Activated naive CD4-positive, alpha-beta T cell treated with anti-CD3 and anti-CD28 coated beads for 36 hours (primary cell): ENCODE results near the gene NRCAM. TPM values are rescaled to one million over a fixed set of nuclear protein-coding genes. Genes with fewer than 3 reads are reported as not detected.

ENCODE experiments used
- CTCF ChIA-PET: fragments of 350-600 bp; sonication (Branson Sonifier 250); formaldehyde crosslinking; loops from one replicate; lab custom pipeline; 2021; ENCODE audit warnings: antibody characterized with exemption; lab: Charles Lee
- DNase-seq: peaks from one replicate; pipeline ENCODE4 v3.0.0-alpha.2; 2020
- H3K27ac Mint-ChIP-seq: one replicate; pipeline ENCODE4 v1.8.0; 2021; ENCODE audit warnings: mild to moderate bottlenecking, mixed read lengths
- H3K27me3 Mint-ChIP-seq: one replicate; pipeline ENCODE4 v1.8.0; 2021; ENCODE audit warnings: low read depth, mixed read lengths
- H3K36me3 Mint-ChIP-seq: one replicate; pipeline ENCODE4 v1.8.0; 2021; ENCODE audit warnings: low read depth, mixed read lengths
- H3K4me1 Mint-ChIP-seq: one replicate; pipeline ENCODE4 v1.8.0; 2021; ENCODE audit warnings: low read depth, mixed read lengths
- H3K4me3 Mint-ChIP-seq: one replicate; pipeline ENCODE4 v1.8.0; 2021; ENCODE audit warnings: mild to moderate bottlenecking, moderate library complexity, mixed read lengths
- H3K9me3 Mint-ChIP-seq: one replicate; pipeline ENCODE4 v1.8.0; 2021; ENCODE audit warnings: mixed read lengths
- intact Hi-C: fragments of 100-400 bp; cut with micrococcal nuclease; formaldehyde crosslinking; loops from one replicate; pipeline ENCODE4 v1.15.1; 2023
- total RNA-seq, 2 experiments: library from RNA; stranded (reverse); gene quantifications; one replicate each; pipeline ENCODE4 v1.2.3, GENCODE V29; 2021

The NRCAM gene
- total RNA-seq, 2 experiments from 2014 or later, result 0.81 to 1.0 TPM

- Mint-ChIP-seq H3K36me3 (no peaks in the 10 kb centered on the region), H3K4me3 (no peak overlapping the region), H3K9me3 (no peaks in the 10 kb centered on the region), H3K27ac (no peak overlapping the region), H3K4me1 (no peaks in the 10 kb centered on the region), H3K27me3 (no peaks in the 10 kb centered on the region)
- DNase-seq, result no peak
- intact Hi-C loops, result loop anchor here (5.0 kb wide), 1 partner anchor 198 kb away; no protein-coding TSS in a partner anchor
- CTCF ChIA-PET, result no interaction called here
Measured at GRCh38 chr7:108380517-108380916, 75.7 kb downstream of the NRCAM start.

- no peak overlapping the region for H3K27ac Mint-ChIP-seq
- no peak overlapping the region for H3K4me3 Mint-ChIP-seq
- peaks cover 1% of the 10 kb centered on the region for H3K27me3 Mint-ChIP-seq
- CTCF ChIA-PET, result no interaction called here
- H3K36me3 Mint-ChIP-seq, result no peaks in the 10 kb centered on the region
- H3K4me1 Mint-ChIP-seq, result no peaks in the 10 kb centered on the region
- DNase-seq, result no peak
- no peaks in the 10 kb centered on the region for H3K9me3 Mint-ChIP-seq
- intact Hi-C loops, result no loop called here
Measured at GRCh38 chr7:108376206-108376605, 80.0 kb downstream of the NRCAM start.

GRCh38 chr7:108375668-108376067 lies 80.6 kb downstream of the NRCAM start:
- no peaks in the 10 kb centered on the region for H3K4me1 Mint-ChIP-seq
- peaks cover 3% of the 10 kb centered on the region for H3K27me3 Mint-ChIP-seq
- no peak for DNase-seq
- CTCF ChIA-PET, result interaction anchor here (1.3 kb wide), 1 partner anchor 121 kb away, joined by 7 read pairs; no protein-coding TSS in a partner anchor
- no peaks in the 10 kb centered on the region for H3K9me3 Mint-ChIP-seq
- H3K27ac Mint-ChIP-seq, result no peak overlapping the region
- H3K36me3 Mint-ChIP-seq, result no peaks in the 10 kb centered on the region
- H3K4me3 Mint-ChIP-seq, result no peak overlapping the region
- intact Hi-C loops, result no loop called here

GRCh38 chr7:108374899-108375298 lies 81.3 kb downstream of the NRCAM start:
- CTCF ChIA-PET, result interaction anchor here (1.3 kb wide), 1 partner anchor 122 kb away, joined by 7 read pairs; no protein-coding TSS in a partner anchor
- peaks cover 3% of the 10 kb centered on the region for H3K27me3 Mint-ChIP-seq
- no peaks in the 10 kb centered on the region for H3K4me1 Mint-ChIP-seq
- no peak overlapping the region for H3K4me3 Mint-ChIP-seq
- H3K36me3 Mint-ChIP-seq, result no peaks in the 10 kb centered on the region
- no peak overlapping the region for H3K27ac Mint-ChIP-seq
- H3K9me3 Mint-ChIP-seq, result no peaks in the 10 kb centered on the region
- intact Hi-C loops, result no loop called here
- DNase-seq, result no peak

- H3K36me3 Mint-ChIP-seq, result no peaks in the 10 kb centered on the region
- H3K4me3 Mint-ChIP-seq, result no peak overlapping the region
- DNase-seq, result no peak
- H3K27ac Mint-ChIP-seq, result no peak overlapping the region
- CTCF ChIA-PET, result no interaction called here
- H3K9me3 Mint-ChIP-seq, result no peaks in the 10 kb centered on the region
- intact Hi-C loops, result no loop called here
- no peaks in the 10 kb centered on the region for H3K4me1 Mint-ChIP-seq
- H3K27me3 Mint-ChIP-seq, result peaks cover 3% of the 10 kb centered on the region
Measured at GRCh38 chr7:108372618-108373017, 83.6 kb downstream of the NRCAM start.

GRCh38 chr7:108370616-108371015 lies 85.6 kb downstream of the NRCAM start:
- no peaks in the 10 kb centered on the region for H3K9me3 Mint-ChIP-seq
- H3K4me1 Mint-ChIP-seq, result peaks cover 2% of the 10 kb centered on the region
- H3K4me3 Mint-ChIP-seq, result no peak overlapping the region
- intact Hi-C loops, result no loop called here
- DNase-seq, result no peak
- H3K27me3 Mint-ChIP-seq, result peaks cover 3% of the 10 kb centered on the region
- CTCF ChIA-PET, result no interaction called here
- H3K27ac Mint-ChIP-seq, result no peak overlapping the region
- H3K36me3 Mint-ChIP-seq, result no peaks in the 10 kb centered on the region

- H3K27ac Mint-ChIP-seq, result no peak overlapping the region
- peaks cover 3% of the 10 kb centered on the region for H3K27me3 Mint-ChIP-seq
- peaks cover 2% of the 10 kb centered on the region for H3K4me1 Mint-ChIP-seq
- H3K36me3 Mint-ChIP-seq, result no peaks in the 10 kb centered on the region
- DNase-seq, result no peak
- H3K4me3 Mint-ChIP-seq, result no peak overlapping the region
- intact Hi-C loops, result no loop called here
- CTCF ChIA-PET, result no interaction called here
- no peaks in the 10 kb centered on the region for H3K9me3 Mint-ChIP-seq
Measured at GRCh38 chr7:108368466-108368865, 87.8 kb downstream of the NRCAM start.

GRCh38 chr7:108367946-108368345 lies 88.3 kb downstream of the NRCAM start:
- intact Hi-C loops, result no loop called here
- H3K27ac Mint-ChIP-seq, result no peak overlapping the region

GRCh38 chr7:108367314-108367713 lies 88.9 kb downstream of the NRCAM start:
- intact Hi-C loops, result no loop called here
- no peak for DNase-seq

More at GRCh38 chr7:108367946-108368345, 88.3 kb downstream of the NRCAM start:
- CTCF ChIA-PET, result no interaction called here
- Mint-ChIP-seq H3K36me3 (no peaks in the 10 kb centered on the region), H3K4me1 (peaks cover 2% of the 10 kb centered on the region), H3K27me3 (peaks cover 3% of the 10 kb centered on the region), H3K9me3 (no peaks in the 10 kb centered on the region), H3K4me3 (no peak overlapping the region)
- no peak for DNase-seq

GRCh38 chr7:108363659-108364058 lies 92.6 kb downstream of the NRCAM start:
- DNase-seq, result no peak
- Mint-ChIP-seq H3K9me3 (no peaks in the 10 kb centered on the region), H3K4me1 (peaks cover 2% of the 10 kb centered on the region), H3K36me3 (no peaks in the 10 kb centered on the region), H3K4me3 (no peak overlapping the region), H3K27ac (no peak overlapping the region), H3K27me3 (no peaks in the 10 kb centered on the region)
- intact Hi-C loops, result no loop called here
- CTCF ChIA-PET, result no interaction called here

More at GRCh38 chr7:108367314-108367713, 88.9 kb downstream of the NRCAM start:
- Mint-ChIP-seq H3K4me3 (no peak overlapping the region), H3K27ac (no peak overlapping the region), H3K9me3 (no peaks in the 10 kb centered on the region), H3K36me3 (no peaks in the 10 kb centered on the region), H3K27me3 (peaks cover 3% of the 10 kb centered on the region), H3K4me1 (peaks cover 2% of the 10 kb centered on the region)
- CTCF ChIA-PET, result no interaction called here

GRCh38 chr7:108360058-108360800 lies 96.0 kb downstream of the NRCAM start:
- Mint-ChIP-seq H3K4me1 (no peaks in the 10 kb centered on the region), H3K4me3 (no peak overlapping the region), H3K27ac (no peak overlapping the region), H3K9me3 (no peaks in the 10 kb centered on the region), H3K27me3 (no peaks in the 10 kb centered on the region), H3K36me3 (no peaks in the 10 kb centered on the region)
- DNase-seq, result no peak
- CTCF ChIA-PET, result interaction anchor here (0.7 kb wide), 1 partner anchor 440 kb away, joined by 3 read pairs; no protein-coding TSS in a partner anchor
- intact Hi-C loops, result no loop called here

GRCh38 chr7:108358553-108358952 lies 97.7 kb downstream of the NRCAM start:
- no peak overlapping the region for H3K27ac Mint-ChIP-seq
- CTCF ChIA-PET, result no interaction called here
- no peaks in the 10 kb centered on the region for H3K36me3 Mint-ChIP-seq
- H3K9me3 Mint-ChIP-seq, result no peaks in the 10 kb centered on the region
- no peaks in the 10 kb centered on the region for H3K4me1 Mint-ChIP-seq
- no peaks in the 10 kb centered on the region for H3K27me3 Mint-ChIP-seq
- no peak for DNase-seq
- intact Hi-C loops, result no loop called here
- no peak overlapping the region for H3K4me3 Mint-ChIP-seq

GRCh38 chr7:108351729-108352131 lies 104.5 kb downstream of the NRCAM start:
- DNase-seq, result no peak
- intact Hi-C loops, result no loop called here
- H3K27ac Mint-ChIP-seq, result no peak overlapping the region
- no peak overlapping the region for H3K4me3 Mint-ChIP-seq
- H3K27me3 Mint-ChIP-seq, result peaks cover 3% of the 10 kb centered on the region
- H3K4me1 Mint-ChIP-seq, result no peaks in the 10 kb centered on the region
- H3K9me3 Mint-ChIP-seq, result no peaks in the 10 kb centered on the region
- no peaks in the 10 kb centered on the region for H3K36me3 Mint-ChIP-seq
- CTCF ChIA-PET, result interaction anchor here (0.6 kb wide), 1 partner anchor 597 kb away, joined by 4 read pairs; no protein-coding TSS in a partner anchor
